GM12892 (cell line): Measurements from ENCODE around the gene HES4.

ENCODE experiments used
- POLR2A ChIP-seq: IDR thresholded peaks from 2 replicates; pipeline ENCODE4 v1.6.1; 2011; ENCODE audit warnings: low read depth, low read length, control low read depth
- POLR2AphosphoS5 ChIP-seq: IDR thresholded peaks from 2 replicates; pipeline ENCODE4 v1.6.1; 2011; ENCODE audit warnings: low read depth, low read length, control low read depth
- TAF1 ChIP-seq: IDR thresholded peaks from 2 replicates; pipeline ENCODE4 v1.6.1; 2011; ENCODE audit warnings: low read depth, mild to moderate bottlenecking, control low read depth, low read length, borderline replicate concordance

DNA sequence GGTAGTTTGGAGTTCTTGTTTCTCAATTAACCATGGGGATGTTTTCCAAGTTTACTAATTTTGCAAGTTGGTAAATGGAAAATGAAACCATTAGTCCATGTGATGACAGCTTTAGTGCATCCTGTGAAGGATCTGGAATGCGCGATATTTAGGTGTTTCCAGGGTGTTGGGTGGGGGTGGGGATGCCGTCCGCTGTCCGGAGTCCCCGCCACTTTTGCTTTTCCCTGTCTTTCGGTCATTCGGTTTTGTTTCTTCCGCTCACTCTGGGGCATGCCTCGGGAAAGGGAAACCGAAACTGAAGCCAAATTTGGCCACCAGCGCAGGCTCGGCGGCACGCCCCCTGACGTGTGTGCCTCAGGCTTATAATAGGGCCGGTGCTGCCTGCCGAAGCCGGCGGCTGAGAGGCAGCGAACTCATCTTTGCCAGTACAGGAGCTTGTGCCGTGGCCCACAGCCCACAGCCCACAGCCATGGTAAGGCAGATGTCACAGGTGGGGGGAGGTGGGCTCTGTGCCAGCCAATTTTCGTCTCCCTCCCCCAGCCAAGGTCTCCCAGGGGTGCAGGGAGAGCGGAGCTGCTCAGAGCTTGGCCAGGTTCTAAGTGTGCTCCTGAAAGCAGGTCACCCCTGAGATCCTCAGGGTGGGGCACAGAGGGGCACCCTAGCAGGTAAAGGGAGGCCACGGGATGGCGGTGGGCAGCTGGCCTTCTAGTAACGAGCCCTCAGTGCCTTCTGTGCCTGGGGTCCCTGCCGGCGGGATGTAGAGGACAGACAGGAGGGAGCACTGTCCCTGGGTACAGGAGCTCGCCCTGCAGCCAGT, 13.4 kb upstream of the HES4 start, which contains the start of gene ISG15:
- TF ChIP-seq POLR2A, result peak; percentile 81; the same call in 1 of the 2 replicates
- TF ChIP-seq TAF1, result no peak
- TF ChIP-seq POLR2AphosphoS5, result peak; percentile 68; the same call in 1 of the 2 replicates
